Cerebellar cortex (tissue), 1 donor: ENCODE measurements around the gene ZBTB4.

Source experiments
- DNase-seq: peaks from one replicate; pipeline ENCODE4 v3.0.0-alpha.2; 2015; ENCODE audit warnings: low spot score

ZBTB4 gene

GRCh38 chr17:7468804-7469389 lies 10.5 kb downstream of the ZBTB4 start:
- DNase-seq = no peak

GRCh38 chr17:7468290-7468689 lies 11.1 kb downstream of the ZBTB4 start:
- no peak for DNase-seq

- no peak for DNase-seq
Measured at GRCh38 chr17:7467498-7467897, 11.9 kb downstream of the ZBTB4 start.

- peak; percentile 44 for DNase-seq
Measured at GRCh38 chr17:7466639-7467341, 12.6 kb downstream of the ZBTB4 start.

GRCh38 chr17:7466318-7466638 lies 13.2 kb downstream of the ZBTB4 start:
- DNase-seq = no peak

GRCh38 chr17:7465597-7466275 lies 13.7 kb downstream of the ZBTB4 start:
- no peak for DNase-seq

GRCh38 chr17:7464081-7464480 lies 15.3 kb downstream of the ZBTB4 start:
- DNase-seq = no peak

- DNase-seq = no peak
Measured at GRCh38 chr17:7463372-7463846, 16.0 kb downstream of the ZBTB4 start.

GRCh38 chr17:7462474-7463371 lies 16.7 kb downstream of the ZBTB4 start:
- no peak for DNase-seq

GRCh38 chr17:7460850-7461660 lies 18.4 kb downstream of the ZBTB4 start:
- no peak for DNase-seq

GRCh38 chr17:7459961-7460545 lies 19.4 kb downstream of the ZBTB4 start:
- no peak for DNase-seq

- DNase-seq = no peak
Measured at GRCh38 chr17:7448461-7448860, 31.0 kb downstream of the ZBTB4 start.

- no peak for DNase-seq
Measured at GRCh38 chr17:7445619-7445968, 33.8 kb downstream of the ZBTB4 start.

- no peak for DNase-seq
Measured at GRCh38 chr17:7444682-7445618, 34.5 kb downstream of the ZBTB4 start, which contains the start of gene CHRNB1. Gene CHRNB1 (plus strand): TSS chr17:7445061. CDS start chr17:7445128, 67 bp downstream.

GRCh38 chr17:7443499-7444485 lies 35.6 kb downstream of the ZBTB4 start:
- no peak for DNase-seq

GRCh38 chr17:7442142-7442541 lies 37.3 kb downstream of the ZBTB4 start:
- no peak for DNase-seq

- no peak for DNase-seq
Measured at GRCh38 chr17:7441266-7441665, 38.2 kb downstream of the ZBTB4 start.

GRCh38 chr17:7440834-7441195 lies 38.6 kb downstream of the ZBTB4 start:
- no peak for DNase-seq
